OCI-LY1 (cell line): Measurements from ENCODE around the gene ATXN1.

Source experiments
- EZH2 ChIP-seq: fragments of 200-600 bp; sonication (generic), shearing (Covaris generic); IDR thresholded peaks from 2 replicates; pipeline ENCODE4 v1.8.0; 2017; ENCODE audit warnings: borderline replicate concordance, mixed run types, mild to moderate bottlenecking, antibody characterized with exemption, low read length, moderate library complexity, mixed read lengths
- TF ChIP-seq, protein P1 (sequence below): fragments of 200-600 bp; sonication (generic), shearing (Covaris generic); IDR thresholded peaks from 2 replicates; pipeline ENCODE4 v1.5.1; 2017; ENCODE audit warnings: mild to moderate bottlenecking, antibody characterized with exemption, low read length, moderate library complexity, mixed read lengths

GRCh38 chr6:16630026-16630643, 131.1 kb downstream of the ATXN1 start:
- TF ChIP-seq, protein P1, sequence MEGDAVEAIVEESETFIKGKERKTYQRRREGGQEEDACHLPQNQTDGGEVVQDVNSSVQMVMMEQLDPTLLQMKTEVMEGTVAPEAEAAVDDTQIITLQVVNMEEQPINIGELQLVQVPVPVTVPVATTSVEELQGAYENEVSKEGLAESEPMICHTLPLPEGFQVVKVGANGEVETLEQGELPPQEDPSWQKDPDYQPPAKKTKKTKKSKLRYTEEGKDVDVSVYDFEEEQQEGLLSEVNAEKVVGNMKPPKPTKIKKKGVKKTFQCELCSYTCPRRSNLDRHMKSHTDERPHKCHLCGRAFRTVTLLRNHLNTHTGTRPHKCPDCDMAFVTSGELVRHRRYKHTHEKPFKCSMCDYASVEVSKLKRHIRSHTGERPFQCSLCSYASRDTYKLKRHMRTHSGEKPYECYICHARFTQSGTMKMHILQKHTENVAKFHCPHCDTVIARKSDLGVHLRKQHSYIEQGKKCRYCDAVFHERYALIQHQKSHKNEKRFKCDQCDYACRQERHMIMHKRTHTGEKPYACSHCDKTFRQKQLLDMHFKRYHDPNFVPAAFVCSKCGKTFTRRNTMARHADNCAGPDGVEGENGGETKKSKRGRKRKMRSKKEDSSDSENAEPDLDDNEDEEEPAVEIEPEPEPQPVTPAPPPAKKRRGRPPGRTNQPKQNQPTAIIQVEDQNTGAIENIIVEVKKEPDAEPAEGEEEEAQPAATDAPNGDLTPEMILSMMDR = no peak
- TF ChIP-seq EZH2 = no peak
